GM15510 (cell line): ENCODE results near the gene SECISBP2L.

Experiments used
- POLR2A ChIP-seq: IDR thresholded peaks from 3 replicates; pipeline ENCODE4 v1.6.1; 2011; ENCODE audit warnings: borderline replicate concordance; ENCODE audit not compliant: insufficient read length; ENCODE audit errors: extremely low read depth

The SECISBP2L gene

DNA sequence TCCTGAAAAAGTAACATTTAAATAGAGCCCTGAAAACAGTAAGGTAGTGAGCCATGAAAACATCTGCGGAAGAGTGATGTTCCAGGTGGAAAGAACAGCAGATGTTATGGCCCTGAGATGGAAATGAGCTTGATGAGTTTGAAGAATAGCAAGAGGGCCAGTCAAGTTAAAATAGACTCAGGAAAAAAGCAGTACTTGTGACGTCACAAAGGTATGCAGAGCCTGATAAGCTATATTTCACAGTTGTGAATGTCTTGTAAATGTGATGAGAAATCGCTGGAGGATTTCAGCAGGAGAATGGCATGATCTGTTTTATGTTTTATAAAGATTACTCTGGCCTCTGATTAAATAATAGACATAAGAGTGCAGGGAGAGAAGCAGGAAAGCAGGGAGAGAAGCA is 18.6 kb upstream of the SECISBP2L start:
- TF ChIP-seq POLR2A = no peak

- TF ChIP-seq POLR2A = no peak
These were observed 18.0 kb upstream of the SECISBP2L start for GRCh38 chr15:49064281-49064653.

GRCh38 chr15:49063402-49064280 is 17.4 kb upstream of the SECISBP2L start:
- TF ChIP-seq POLR2A = no peak

GRCh38 chr15:49062900-49063299 is 16.7 kb upstream of the SECISBP2L start:
- no peak for TF ChIP-seq POLR2A

DNA sequence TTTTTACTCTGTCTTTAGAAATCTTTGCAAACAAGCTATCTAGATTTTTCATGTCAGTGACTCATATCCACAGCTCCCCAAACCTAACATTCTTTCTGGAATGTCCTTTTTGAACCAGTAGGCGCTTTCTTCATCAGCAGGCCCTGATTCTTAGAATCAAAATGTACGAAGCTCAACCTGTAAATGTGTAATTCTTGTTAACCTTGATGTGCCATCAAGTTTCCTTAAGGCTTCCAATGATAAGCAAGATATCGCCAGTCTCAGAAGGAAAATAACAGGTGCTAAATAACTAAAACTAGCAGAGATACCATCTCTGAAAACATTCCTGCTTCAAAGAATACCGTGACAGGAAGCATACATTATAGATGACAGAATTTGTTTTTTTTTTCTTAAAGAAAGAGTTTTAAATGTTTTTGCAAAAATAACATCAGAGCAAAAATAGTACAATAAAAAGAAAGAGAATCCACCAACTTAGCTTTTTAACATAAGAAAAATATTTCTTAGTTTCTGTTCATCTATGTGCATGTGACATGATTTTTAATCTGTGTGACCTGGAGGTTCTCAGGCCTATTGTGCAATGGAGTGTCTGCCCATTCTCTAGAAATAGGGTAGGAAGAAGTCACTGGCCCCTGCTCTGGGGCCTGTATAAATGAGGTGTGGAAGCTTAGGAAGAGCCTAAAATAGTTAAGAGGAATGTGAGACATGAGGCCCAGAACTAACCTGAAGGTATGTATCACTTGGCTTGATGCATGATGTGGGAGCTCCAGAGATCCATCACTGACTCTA is 14.7 kb upstream of the SECISBP2L start:
- no peak for TF ChIP-seq POLR2A

DNA sequence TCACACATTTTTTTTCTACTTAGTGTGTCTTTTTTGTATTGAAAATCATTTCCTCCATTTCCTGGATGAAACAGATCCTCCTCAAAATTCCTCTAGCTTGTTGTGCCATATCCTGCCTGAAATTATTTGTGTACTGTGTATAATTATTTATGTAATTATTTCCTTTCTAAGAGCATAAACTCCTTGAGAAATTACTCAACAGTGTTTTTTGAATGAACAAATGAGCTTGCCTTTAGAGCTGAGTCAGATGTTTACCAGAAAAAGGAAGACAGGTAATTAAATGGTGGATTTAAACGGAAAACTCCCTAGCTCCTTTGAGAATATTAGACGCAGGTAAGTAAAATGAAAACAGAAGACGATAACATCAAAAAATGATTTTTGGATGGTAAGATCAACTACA is 13.2 kb upstream of the SECISBP2L start:
- TF ChIP-seq POLR2A = no peak

DNA sequence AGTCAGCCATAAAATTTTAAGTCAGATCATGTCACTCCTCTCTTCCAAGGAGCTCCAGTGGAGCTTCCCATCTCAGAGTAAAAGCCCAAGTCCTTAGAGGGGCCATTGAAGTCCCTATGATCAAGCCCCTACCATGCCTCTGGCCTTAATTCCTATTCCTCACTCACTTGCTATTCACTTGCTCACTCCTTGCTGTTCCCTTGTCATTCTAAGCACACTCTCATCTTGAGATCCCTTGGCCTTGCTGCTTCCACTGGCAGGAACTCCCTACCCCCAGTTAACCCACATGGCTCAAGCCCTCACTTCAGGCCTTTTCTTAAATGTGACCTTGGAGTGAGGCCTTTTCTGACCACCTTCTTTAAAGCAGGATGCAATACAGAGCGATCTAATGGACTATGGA is 12.3 kb upstream of the SECISBP2L start:
- no peak for TF ChIP-seq POLR2A

DNA sequence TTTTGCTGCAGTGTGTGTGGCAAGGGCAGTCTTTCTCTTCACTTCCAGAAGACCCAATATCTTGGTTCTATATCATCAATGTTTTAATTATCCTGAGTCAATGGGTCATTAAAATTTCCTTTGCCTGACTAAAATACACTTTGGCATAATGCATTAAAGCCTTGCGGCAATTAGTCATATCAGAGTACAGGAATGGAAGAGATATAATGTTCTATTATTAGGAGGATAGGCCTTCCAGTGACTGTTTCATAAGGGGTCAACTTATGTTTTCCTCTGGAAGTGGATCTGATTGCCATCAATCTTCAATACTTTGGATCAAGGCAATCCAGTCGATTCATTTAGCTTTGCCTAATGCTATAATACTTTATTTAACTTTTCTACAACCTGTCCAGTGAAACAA is 9.4 kb upstream of the SECISBP2L start:
- no peak for TF ChIP-seq POLR2A

GRCh38 chr15:49052662-49053061 is 6.4 kb upstream of the SECISBP2L start:
- no peak for TF ChIP-seq POLR2A

DNA sequence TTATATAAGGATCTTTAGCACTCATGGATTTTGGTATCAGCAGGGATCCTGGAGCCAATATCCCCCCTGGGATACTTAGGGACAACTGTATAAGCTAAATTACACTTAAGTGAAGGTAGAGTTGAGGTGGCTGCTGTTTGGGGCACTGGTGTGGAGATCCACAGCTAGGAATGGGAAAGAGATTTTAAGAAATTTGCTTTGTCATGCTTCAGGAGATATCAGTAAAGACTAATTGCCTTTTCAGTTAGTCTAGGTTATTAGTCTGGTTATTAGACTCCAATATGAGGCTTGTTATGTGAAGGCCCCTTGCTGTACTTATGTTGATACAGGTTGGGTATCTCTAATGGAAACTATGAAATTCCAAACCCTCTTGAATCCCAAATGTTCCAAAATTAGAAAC is 1.2 kb upstream of the SECISBP2L start:
- TF ChIP-seq POLR2A = no peak

DNA sequence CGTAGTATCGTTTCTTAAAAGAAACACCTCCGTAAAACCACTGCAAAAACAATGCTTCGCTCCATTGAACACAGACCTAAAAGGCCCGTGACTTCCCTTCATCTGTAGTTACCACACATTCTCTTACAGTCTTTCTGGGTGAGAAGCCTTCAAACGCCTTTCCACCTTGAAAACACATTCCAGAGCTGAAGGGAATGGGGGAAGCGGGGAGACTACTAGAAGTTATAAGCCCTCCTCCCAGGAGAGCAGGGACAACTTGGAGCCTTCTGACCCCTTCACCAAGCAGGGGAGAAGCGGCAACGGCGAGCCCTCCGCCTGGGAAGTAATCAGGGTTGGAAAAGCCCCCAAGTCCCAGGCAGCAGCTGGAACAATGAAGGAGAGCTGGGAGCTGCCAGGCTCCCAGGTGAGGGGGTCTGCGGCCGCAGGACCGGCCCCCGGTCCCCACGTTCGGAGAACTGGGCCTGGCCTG is 461 bp downstream of the SECISBP2L start:
- TF ChIP-seq POLR2A = no peak

GRCh38 chr15:49044766-49045606 is 1.3 kb downstream of the SECISBP2L start:
- TF ChIP-seq POLR2A = no peak

GRCh38 chr15:49044002-49044401 is 2.2 kb downstream of the SECISBP2L start:
- no peak for TF ChIP-seq POLR2A

DNA sequence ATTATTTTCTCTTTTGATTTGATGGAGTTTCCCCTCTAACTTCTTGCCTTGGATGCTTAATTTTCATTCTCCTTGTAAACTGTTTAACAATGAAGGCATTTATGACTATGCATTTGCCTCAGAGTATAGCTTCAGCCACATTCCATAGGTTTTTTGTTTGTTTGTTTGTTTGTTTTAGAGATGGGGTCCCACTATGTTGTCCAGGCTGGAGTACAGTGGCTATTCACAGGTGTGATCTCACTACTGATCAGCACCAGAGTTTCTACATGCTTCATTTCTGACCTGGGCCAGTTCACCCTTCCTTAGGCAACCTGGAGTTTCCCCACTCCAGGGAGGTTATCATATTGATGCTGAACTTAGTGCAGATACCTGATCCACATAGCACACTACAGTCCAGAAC is 4.1 kb downstream of the SECISBP2L start:
- TF ChIP-seq POLR2A = no peak

DNA sequence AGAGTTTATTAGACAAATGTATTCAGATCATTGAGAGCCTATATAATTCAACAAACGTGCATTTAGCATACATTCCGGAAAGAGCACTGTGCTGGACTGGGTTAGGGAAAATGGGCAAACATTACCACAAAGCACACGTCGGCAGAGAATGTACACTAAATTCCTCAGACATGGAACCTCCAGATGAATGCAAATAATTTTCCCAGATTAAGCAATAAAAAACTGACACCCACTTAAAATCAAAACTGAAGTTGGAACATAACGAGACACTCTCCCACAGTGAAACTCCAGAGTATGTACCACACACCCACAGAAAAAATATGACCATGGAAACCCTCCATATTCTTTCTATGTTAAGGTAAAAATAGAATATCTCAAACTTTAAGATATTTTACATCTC is 4.8 kb downstream of the SECISBP2L start:
- no peak for TF ChIP-seq POLR2A

DNA sequence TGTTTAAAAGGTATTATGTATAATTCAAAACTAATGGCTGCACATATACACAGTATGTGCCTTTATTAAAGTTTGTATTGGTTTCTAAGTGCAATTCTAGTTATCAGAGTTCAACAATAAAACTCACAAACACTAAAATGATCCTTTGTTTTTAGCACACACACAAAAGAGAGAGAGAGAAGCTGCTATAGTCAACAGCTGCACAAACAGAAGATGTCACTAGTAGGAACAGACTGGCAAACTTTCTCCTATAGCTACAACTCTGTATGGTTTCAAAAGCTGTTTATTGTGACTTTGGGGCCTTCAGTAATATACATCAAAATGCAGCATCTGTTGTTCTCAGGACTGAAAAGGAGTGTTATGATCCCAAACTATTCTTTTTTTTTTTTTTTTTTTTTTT is 6.1 kb downstream of the SECISBP2L start:
- no peak for TF ChIP-seq POLR2A

DNA sequence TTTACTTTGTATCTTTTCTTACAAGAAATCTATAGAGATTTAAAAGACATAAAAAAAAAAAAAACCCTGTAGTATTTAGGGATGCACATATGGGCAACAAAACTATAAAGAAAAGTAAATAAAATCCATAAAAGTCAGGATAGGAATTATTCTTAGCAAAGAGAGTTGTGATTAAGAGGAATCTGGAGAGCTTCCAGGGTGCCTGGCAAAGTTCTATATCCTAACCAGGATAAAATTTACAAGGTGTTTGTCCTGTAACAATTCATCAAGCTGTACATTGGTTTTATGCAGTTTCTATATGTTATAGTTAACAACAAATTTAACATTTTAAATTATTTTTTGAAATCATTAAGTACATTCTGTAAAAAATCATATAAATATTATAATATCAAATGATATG is 7.9 kb downstream of the SECISBP2L start:
- no peak for TF ChIP-seq POLR2A
